Measurements from ENCODE around the gene DUSP2.

The DUSP2 gene

GRCh38 chr2:96129528-96130120 lies 15.6 kb downstream of the DUSP2 start:
- DNase-seq: no peak

GRCh38 chr2:96128456-96128855 lies 16.8 kb downstream of the DUSP2 start:
- DNase-seq: no peak

- no peak for DNase-seq
Observed at GRCh38 chr2:96124406-96125265, 20.6 kb downstream of the DUSP2 start.

- no peak for DNase-seq
Observed at GRCh38 chr2:96123936-96124335, 21.3 kb downstream of the DUSP2 start.

GRCh38 chr2:96123290-96123689 lies 21.9 kb downstream of the DUSP2 start:
- DNase-seq: no peak

- no peak for DNase-seq
Observed at GRCh38 chr2:96122391-96122790, 22.8 kb downstream of the DUSP2 start.

- DNase-seq: no peak
Observed at GRCh38 chr2:96121414-96121813, 23.8 kb downstream of the DUSP2 start.

GRCh38 chr2:96120991-96121390 lies 24.2 kb downstream of the DUSP2 start:
- DNase-seq: no peak

- no peak for DNase-seq
Observed at GRCh38 chr2:96120091-96120720, 25.0 kb downstream of the DUSP2 start.

GRCh38 chr2:96119389-96119751 lies 25.9 kb downstream of the DUSP2 start:
- no peak for DNase-seq

- DNase-seq: no peak
Observed at GRCh38 chr2:96118698-96119388, 26.4 kb downstream of the DUSP2 start.

GRCh38 chr2:96117701-96118588 lies 27.3 kb downstream of the DUSP2 start:
- DNase-seq: no peak

- peak; percentile 88 for DNase-seq
Observed at GRCh38 chr2:96116879-96117533, 28.2 kb downstream of the DUSP2 start.

GRCh38 chr2:96116424-96116878 lies 28.8 kb downstream of the DUSP2 start, which contains the start of gene ADRA2B:
Gene ADRA2B, minus strand, starts transcription at chr2:96116571. Its CDS starts 422 bp downstream, at chr2:96116149.
- peak; percentile 81 for DNase-seq

GRCh38 chr2:96115631-96116423 lies 29.4 kb downstream of the DUSP2 start:
- no peak for DNase-seq

GRCh38 chr2:96114903-96115581 lies 30.2 kb downstream of the DUSP2 start:
- no peak for DNase-seq

GRCh38 chr2:96114546-96114902 lies 30.7 kb downstream of the DUSP2 start:
- no peak for DNase-seq

- DNase-seq: no peak
Observed at GRCh38 chr2:96113951-96114350, 31.3 kb downstream of the DUSP2 start.

- DNase-seq: no peak
Observed at GRCh38 chr2:96113367-96113677, 31.9 kb downstream of the DUSP2 start.

Measured in activated CD8-positive, alpha-beta memory T cell treated with anti-CD3 and anti-CD28 coated beads, Interleukin-2, amount 50 U/mL, for 48 hours (primary cell).